ENCODE measurements around the gene PARD3B.

GRCh38 chr2:205145888-205146287, 600.6 kb downstream of the PARD3B start:
- TF ChIP-seq EZH2 (IDR thresholded peaks at IDR 0.05; ENCODE audit: low read depth, low read length, severe bottlenecking): no peak
- TF ChIP-seq CTCF (IDR thresholded peaks at IDR 0.05; ENCODE audit: control extremely low read depth in 1 of 3, insufficient read depth in 1 of 3, low read depth in 1 of 3, low read length in 3 of 3): no peak
- no peak for TF ChIP-seq TAF1 (IDR thresholded peaks at IDR 0.05; ENCODE audit: low read depth, low read length)
- TF ChIP-seq SIN3A (conservative IDR thresholded peaks at IDR 0.05 in 1 of 2, IDR thresholded peaks at IDR 0.05 in 1 of 2; ENCODE audit: low read depth in 1 of 2, low read length in 2 of 2): no peak
- no peak for TF ChIP-seq KDM5A (IDR thresholded peaks at IDR 0.05; ENCODE audit: low read length)
- TF ChIP-seq MAX (IDR thresholded peaks at IDR 0.05): no peak
- TF ChIP-seq RAD21 (IDR thresholded peaks at IDR 0.05 in 1 of 2, conservative IDR thresholded peaks at IDR 0.05 in 1 of 2; ENCODE audit: low read depth in 2 of 2, low read length in 2 of 2): no peak
- no peak for TF ChIP-seq FOSL1 (IDR thresholded peaks at IDR 0.05; ENCODE audit: insufficient read depth, low read depth, low read length)
- TF ChIP-seq CHD2 (IDR thresholded peaks at IDR 0.05; ENCODE audit: low read length): no peak
- no peak for TF ChIP-seq EP300 (IDR thresholded peaks at IDR 0.05; ENCODE audit: borderline replicate concordance in 1 of 2, low read depth in 2 of 2, low read length in 2 of 2)
- no peak for TF ChIP-seq CREB1 (IDR thresholded peaks at IDR 0.05)
- TF ChIP-seq BRCA1 (IDR thresholded peaks at IDR 0.05; ENCODE audit: low read depth, low read length): no peak
- TF ChIP-seq POLR2A (IDR thresholded peaks at IDR 0.05; ENCODE audit: control extremely low read depth in 1 of 2, low read depth in 2 of 2, low read length in 2 of 2): no peak

Data from H1 (cell line).